MM.1S (cell line): Measurements from ENCODE around the gene RAB29.
"Not testable (repeated sequence)": the region's sequence is repeated elsewhere in the genome, so short reads cannot be mapped to it uniquely, and the experiment has no call there.

Source experiments
- CTCF ChIP-seq: fragments of 300-600 bp; sonication (generic); IDR thresholded peaks from 2 replicates; pipeline ENCODE4 v1.5.1; 2016; ENCODE audit warnings: antibody characterized with exemption, low read length, mixed read lengths
- EZH2 ChIP-seq: fragments of 300-600 bp; sonication (generic); optimal IDR thresholded peaks from 2 replicates; pipeline ENCODE3; 2017; ENCODE audit warnings: low read depth, mild to moderate bottlenecking, antibody characterized with exemption, low read length, mixed read lengths
- EZH2phosphoT487 ChIP-seq: fragments of 300-600 bp; sonication (generic); IDR thresholded peaks from 2 replicates; pipeline ENCODE4 v1.6.1; 2018; ENCODE audit warnings: antibody characterized with exemption, low read length

GRCh38 chr1:205823260-205823659 is 48.0 kb upstream of the RAB29 start:
- TF ChIP-seq CTCF, EZH2phosphoT487, EZH2: not testable (repeated sequence)
